NOMO-1 (cell line): ENCODE measurements around the gene GAD1.

ENCODE experiments used
- DNase-seq, 2 experiments: peaks; one replicate each; lab custom pipeline; 2025; ENCODE audit not compliant: unreplicated experiment in 2 of 2; lab: John Stamatoyannopoulos, UW

Gene GAD1

GRCh38 chr2:170816504-170817092, at the start of gene GAD1:
Gene GAD1, plus strand, starts transcription at chr2:170816887. Its CDS starts 1,705 bp downstream, at chr2:170818592.
- DNase-seq: peak; percentile 76 to 79

DNA sequence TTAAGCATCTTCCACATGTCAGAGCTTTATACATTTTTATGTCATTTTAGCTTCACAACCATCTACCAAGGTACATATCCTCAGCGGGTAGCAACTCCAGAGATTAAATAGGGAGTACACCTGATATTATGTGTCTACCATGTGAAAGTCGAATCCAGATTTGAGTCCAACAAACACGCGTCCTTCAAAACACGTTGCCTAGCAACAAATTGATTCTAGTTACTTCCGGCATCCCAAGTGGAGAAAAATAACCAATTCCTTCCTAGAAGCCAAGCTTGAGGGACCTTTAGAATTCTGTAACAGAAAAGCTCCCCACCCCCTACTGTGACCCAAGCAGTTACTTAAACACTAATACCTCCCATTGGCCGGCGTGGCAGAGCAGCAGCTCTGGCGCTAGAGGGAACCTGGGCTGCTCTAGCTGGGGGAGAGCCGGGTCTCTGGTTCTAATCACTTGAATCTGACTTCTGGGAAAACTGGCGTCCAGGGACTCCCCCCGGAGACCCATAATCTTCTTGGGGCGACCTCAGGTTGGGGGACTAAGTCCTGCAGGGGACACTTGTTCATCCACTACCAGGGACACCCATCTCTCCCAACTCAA, 46.6 kb upstream of the GAD1 start, which contains the start of gene ERICH2:
ERICH2 (plus strand) TSS at position 371 of the 598 bp plus-strand sequence. CDS start 304 bp downstream, outside the sequence.
- DNase-seq: peak; percentile 70 to 74

- peak; percentile 68 to 88 for DNase-seq
Observed at GRCh38 chr2:170770606-170771420, 45.9 kb upstream of the GAD1 start.

- peak in 1 of 2 experiments; percentile 32 for DNase-seq
Observed at GRCh38 chr2:170771421-170771937, 45.2 kb upstream of the GAD1 start.

GRCh38 chr2:170772295-170772694, 44.4 kb upstream of the GAD1 start:
- DNase-seq: no peak

GRCh38 chr2:170774074-170774473, 42.6 kb upstream of the GAD1 start:
- no peak for DNase-seq

DNA sequence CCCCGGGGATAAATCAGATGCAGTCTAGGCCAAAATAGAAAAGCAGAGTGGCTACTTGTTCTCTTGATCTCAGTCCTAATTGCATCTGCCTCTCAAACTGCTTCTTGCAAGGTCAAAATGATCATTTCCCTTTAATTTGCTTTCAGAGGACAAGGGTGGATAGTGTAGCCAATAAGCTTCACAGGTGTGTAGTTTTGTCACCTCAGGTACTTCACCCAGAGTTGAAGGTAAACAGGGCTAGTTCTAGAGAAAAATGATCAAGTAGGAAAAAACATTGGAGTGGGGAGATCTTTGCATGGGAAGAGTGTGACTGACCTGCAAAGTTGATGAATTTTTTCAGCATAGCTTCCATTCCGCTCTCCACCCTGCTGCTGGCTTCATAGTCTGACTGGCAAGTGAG, 37.8 kb upstream of the GAD1 start:
- DNase-seq: no peak

DNA sequence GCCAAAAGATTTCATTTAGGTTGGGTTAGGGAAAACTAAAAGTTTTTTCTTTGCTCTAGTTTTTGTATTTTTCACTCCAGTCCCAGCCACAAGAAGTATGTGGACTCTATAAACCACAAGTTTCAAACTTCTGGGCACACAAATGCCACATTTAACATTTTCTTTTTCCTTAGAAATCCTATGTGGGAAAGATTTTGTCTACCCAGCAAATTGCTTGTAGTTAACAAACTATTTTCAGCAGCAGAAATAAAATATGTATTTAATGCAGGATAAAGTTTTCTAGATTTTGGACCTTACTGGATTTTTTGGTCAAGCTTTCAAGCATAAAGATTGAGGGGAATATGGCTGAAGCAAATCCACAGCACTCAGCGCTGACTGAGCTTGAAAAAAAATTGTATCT, 37.4 kb upstream of the GAD1 start:
- no peak for DNase-seq

- no peak for DNase-seq
Observed at GRCh38 chr2:170782673-170783072, 34.0 kb upstream of the GAD1 start.

DNA sequence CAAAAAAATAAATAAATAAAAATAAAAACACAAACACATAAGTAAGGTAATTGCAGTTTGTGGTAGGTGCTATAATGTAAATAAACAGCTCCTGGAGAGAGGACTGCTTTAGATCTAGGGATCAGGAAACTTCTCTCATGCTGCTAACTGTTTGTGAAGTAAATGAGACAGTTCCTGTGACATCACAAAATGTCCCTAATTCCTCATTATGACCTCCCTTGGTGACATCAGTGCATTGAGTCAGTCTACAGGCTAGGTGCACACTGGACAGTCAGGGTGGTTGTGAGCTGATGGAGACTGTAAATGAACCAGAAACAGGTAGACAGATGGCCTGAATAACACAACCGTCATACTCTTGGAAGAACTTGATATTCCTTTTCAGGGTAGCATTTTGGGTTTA, 33.1 kb upstream of the GAD1 start:
- DNase-seq: no peak

- DNase-seq: no peak
Observed at GRCh38 chr2:170798996-170799395, 17.7 kb upstream of the GAD1 start.

DNA sequence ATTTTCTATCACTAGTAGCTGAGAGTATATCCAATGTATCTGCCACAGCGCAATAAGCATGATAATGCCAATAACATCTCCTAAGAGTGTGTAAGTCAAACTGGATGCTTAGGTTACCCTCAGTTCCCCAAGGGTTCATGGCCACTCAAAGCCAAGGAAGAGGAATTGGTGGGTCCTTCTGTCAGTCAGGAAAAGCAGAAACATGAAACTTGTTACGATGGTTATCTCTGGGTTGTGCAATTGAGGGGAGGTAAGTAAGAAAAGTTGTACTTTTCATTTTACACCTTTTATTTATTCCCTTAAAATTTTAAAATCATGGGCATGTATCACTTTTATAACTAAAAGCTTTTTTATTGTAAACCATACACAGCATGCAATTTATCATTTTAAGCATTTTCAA, 10.1 kb upstream of the GAD1 start:
- DNase-seq: no peak

DNA sequence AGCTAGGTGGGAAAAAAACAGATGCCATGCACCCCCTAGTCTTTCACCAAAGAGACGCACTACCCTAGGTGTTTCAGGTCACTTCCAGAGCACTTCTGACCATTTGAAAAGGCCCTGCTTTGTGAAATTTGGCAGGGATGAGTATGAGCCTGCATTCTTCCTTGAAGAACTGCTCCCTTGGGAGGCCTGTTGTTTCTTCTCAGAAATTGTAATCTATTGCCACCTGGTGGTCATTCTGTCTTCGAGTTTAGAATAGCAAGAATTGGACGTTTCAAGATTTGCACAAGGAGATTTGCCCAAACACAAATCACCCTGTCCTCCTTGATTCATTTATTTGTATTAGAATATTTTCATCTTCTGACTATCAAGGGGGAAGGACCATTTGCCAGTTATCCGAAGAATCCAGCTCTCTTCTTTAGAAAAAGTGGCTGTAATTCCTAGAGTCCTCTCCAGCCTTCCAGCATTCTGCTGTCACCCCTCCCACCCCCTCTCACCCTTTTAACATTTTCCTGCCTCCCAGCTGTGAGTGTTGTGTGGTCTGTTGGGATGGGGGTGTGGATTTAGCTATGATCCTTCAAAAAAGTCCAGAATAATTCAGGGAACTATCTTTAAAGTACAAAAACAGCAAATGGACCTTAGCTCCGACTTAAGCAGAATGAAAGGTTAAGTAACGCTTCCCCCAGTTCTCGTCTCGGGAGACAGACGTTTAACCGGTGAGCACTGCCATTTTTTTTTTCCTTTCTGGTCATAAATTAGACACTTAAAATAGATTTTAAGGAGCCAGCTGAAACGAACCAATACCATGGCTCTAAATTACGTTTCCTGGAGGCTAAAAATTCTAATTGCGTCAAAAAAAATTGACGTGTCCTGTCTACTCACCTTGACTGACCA, 3.7 kb upstream of the GAD1 start:
- peak in 1 of 2 experiments; percentile 70 for DNase-seq

- DNase-seq: peak; percentile 26 to 36
Observed at GRCh38 chr2:170813611-170814532, 2.8 kb upstream of the GAD1 start.

DNA sequence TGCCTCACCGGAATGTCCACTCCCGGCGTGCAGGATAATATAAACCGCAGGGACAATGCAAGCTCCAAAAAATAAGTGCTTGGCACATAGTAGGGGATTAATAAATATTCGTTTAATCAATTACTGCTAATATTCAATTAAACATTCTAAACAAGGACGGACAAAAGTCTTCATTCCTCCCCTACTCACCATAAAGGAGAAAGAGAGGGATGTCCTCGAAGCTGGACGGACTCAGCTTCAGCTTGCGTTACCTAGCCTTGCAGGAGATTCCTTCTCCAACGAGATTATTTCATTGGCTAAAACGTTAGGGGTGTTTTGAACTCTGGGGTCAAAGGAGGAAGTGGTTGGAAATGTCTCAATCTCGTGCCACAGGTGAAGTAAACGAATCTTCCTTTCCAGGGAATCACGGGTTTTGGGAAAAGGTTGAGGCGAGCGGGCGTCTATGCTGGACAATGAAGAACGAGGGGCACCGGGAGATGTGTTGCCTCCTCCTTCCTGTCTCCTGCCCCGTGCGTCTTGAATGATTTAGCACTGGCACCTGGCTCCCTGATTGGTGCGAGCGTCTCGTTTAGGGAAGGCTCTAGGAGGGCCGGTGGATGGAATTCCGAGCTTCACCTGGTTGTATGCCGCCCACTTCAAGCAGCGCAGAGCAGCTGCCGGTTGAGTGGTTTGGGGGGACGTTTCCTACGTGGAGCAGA, 2.0 kb upstream of the GAD1 start:
- DNase-seq: no peak

GRCh38 chr2:170815311-170815710, 1.4 kb upstream of the GAD1 start:
- no peak for DNase-seq

GRCh38 chr2:170815746-170816503, 762 bp upstream of the GAD1 start:
- DNase-seq: peak; percentile 41
